ENCODE results near the gene ENOX2. TPM values are rescaled to one million over a fixed set of nuclear protein-coding genes. Genes with fewer than 3 reads are reported as not detected.
"Not testable (repeated sequence)": the region's sequence is repeated elsewhere in the genome, so short reads cannot be mapped to it uniquely, and the experiment has no call there.

Gene ENOX2
- total RNA-seq, 1 donor from 2014 or later: 12.7 TPM

DNA sequence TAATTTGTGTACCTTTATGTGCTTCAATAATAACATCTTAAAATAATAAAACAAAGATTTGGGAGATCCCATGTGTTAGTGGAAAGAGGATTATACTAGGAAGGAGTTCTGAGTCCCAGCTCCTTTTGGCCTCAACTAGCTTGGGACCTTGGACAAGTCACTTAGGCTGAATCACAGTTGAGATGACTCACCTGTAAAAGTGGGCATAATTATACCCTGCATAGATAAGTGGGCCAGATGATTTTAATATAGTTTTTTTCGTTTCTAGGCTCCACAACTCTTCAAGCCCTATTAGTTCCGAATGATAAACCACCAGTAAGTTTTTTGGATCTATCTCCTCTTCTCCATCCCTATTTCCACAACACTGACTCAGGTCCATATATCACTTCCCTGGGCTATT lies 131.8 kb downstream of the ENOX2 start:
- intact Hi-C loops (cut with micrococcal nuclease): no loop called here

DNA sequence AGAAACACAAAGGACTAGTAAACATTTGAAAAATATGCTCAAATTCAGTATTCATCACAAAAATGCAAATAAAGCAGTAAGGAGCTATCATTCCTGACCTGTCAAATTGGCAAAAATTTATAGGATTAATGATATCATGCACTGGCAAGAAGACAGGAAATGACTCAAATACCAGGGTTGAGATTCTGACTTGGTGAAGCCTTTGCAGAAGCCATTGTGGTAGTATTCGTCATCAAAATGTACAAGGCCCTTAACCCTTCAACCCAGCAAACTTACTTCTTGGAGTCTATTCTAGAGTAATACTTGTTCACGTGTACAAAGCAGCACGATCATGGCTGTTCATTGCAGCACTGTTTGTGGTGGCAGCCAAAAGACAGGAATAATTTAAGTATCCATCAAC lies 132.4 kb downstream of the ENOX2 start:
- intact Hi-C loops (cut with micrococcal nuclease): no loop called here

GRCh38 chrX:130769835-130770234 lies 133.2 kb downstream of the ENOX2 start:
- intact Hi-C loops (cut with micrococcal nuclease): no loop called here

DNA sequence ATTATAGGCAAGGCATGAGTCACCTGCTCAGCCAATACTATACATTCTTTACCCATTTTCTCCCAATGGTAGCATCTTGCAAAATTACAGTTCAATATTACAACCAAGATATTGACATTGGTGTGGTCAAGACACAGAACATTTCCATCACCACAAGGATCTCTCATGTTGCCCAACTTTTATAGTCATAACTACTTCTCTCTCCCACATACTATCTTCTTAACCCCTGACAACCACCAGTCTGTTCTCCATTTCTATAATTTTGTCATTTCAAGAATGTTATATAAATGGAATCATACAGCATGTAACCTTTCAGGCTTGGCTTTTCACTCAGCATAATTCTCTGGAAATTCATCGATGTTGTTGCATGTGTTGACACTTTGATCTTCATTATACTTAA lies 144.9 kb downstream of the ENOX2 start:
- intact Hi-C loops (cut with micrococcal nuclease): no loop called here

- intact Hi-C loops (cut with micrococcal nuclease): no loop called here
Observed at GRCh38 chrX:130756233-130756632, 146.8 kb downstream of the ENOX2 start.

DNA sequence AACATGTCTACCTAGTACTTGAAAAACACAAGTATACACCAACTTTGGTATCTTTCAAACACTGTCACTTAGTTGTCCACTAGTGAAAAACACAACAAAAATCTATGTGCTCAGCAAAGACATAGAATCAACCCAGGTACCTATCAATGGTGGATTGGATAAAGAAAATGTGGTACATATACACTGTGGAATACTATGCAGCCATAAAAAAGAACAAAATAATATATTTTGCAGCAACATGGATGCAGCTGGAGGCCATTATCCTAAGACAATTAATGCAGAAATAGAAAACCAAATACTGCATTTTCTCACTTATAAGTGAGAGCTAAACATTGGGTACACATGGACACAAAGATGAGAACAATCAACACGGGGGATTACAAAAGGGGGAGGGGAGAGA lies 148.7 kb downstream of the ENOX2 start:
- intact Hi-C loops (cut with micrococcal nuclease): no loop called here

DNA sequence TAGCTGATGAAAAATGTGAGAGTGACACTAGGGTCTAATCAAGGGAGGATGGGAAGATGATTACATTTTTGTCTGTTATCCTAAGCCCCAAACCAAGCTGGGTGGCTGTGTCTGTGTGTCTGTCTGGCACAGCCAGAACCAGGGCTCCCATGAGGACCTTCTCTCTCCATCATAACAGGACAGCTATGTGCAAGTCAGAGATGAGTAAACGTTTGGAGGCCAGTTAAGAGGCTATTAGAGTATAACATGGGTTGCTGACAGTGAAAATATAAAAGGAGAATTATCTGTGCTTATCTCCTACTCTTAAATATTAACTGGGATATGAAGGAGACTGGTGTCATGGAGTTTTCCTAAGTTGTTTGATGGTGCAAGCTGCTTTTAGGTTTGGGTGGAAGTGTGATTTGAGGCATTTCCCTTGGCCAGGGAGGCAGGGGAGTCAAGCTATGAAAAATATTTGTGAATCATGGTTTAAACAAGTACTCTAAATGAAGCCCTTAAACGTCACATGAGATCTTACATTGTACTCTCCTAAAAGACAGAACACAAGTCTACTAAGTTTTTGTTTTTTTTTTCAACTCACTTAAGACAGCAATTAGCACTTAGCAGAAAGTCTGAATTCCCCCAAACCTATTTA lies 156.2 kb downstream of the ENOX2 start:
- intact Hi-C loops (cut with micrococcal nuclease): no loop called here

DNA sequence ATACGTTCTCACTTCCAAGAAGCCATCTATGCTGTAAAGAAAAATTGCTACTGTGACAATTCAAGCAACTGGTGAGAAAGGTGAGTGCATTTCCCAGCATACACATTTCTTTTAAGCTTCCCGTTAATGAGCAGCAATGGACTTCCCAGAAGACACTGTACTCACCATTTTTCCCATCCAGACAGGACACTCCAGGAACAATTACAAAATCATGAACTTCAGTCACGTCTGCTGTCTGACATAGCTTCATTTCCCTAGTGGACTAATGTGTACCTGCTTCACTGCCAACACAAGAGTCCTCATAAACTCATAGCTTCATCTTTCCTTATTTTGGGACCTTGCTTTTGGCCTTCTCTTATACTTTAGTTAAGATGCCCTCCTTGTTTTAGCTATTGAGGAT lies 156.9 kb downstream of the ENOX2 start:
- intact Hi-C loops (cut with micrococcal nuclease): no loop called here

DNA sequence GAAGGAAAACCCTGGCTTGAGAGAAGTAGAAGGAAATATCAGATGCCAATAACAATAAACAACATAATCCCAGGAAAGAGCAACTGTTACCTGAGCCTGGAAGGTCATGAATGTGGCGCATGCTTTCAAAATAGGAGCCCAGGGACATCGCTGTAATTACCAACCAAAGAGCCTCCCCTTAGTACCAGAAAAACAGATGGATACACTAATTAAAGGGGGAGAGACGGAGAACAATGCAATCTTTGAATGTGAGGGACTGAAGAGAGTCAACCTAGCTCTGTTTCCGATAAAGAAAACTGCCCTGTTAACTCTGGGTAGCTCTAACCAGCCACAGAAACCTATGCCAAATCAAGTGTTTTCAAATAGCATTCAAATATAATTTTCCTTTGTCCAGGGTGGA lies 161.4 kb downstream of the ENOX2 start:
- intact Hi-C loops (cut with micrococcal nuclease): no loop called here

- intact Hi-C loops (cut with micrococcal nuclease): no loop called here
Observed at GRCh38 chrX:130741151-130741550, 161.9 kb downstream of the ENOX2 start.

- intact Hi-C loops (cut with micrococcal nuclease): no loop called here
Observed at GRCh38 chrX:130738638-130739195, 164.3 kb downstream of the ENOX2 start.

DNA sequence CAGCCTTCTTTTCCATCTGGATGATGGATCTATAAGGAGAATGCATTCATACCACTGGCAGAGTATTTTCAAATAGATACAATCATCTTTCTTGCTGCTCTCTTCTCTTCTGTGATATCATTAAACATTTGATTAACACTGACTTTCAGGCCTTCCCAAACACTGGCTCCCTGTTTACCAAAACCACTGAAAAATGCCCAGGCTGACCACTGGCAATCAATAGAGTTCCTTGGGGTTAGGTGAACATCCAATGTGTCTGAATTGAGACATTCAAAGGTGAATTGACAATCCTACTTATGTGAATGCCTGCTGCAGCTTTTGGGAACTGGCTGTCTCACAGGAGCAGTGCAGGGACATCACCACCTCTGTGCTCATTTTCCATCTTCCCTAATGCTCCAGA lies 168.3 kb downstream of the ENOX2 start:
- intact Hi-C loops (cut with micrococcal nuclease): no loop called here

GRCh38 chrX:130728208-130728607 lies 174.8 kb downstream of the ENOX2 start:
- intact Hi-C loops (cut with micrococcal nuclease): no loop called here

GRCh38 chrX:130726661-130727060 lies 176.3 kb downstream of the ENOX2 start:
- intact Hi-C loops (cut with micrococcal nuclease): no loop called here

- intact Hi-C loops (cut with micrococcal nuclease): no loop called here
Observed at GRCh38 chrX:130725519-130725918, 177.5 kb downstream of the ENOX2 start.

DNA sequence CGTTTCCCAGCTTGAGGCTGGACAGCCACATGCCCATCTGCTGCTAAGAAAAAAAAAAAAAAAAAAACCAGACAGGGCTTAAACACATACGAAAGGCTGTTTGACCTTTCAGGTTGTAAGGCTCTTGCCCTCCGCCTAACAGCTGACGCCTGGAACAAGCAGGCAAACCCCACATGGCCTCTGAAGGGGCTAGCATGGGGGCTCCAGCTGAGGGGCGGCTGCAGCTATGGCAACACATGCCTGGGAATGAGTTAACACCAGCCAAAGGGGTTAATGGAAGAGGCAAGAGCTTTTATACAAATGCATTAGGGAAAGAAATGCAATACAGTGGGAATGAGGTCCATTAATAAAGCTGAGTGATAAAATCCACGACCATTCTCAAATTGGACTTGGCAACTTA lies 183.6 kb downstream of the ENOX2 start:
- intact Hi-C loops (cut with micrococcal nuclease): no loop called here

- intact Hi-C loops (cut with micrococcal nuclease): no loop called here
Observed at GRCh38 chrX:130718137-130718536, 184.9 kb downstream of the ENOX2 start.

GRCh38 chrX:130716781-130717413 lies 186.1 kb downstream of the ENOX2 start:
- intact Hi-C loops (cut with micrococcal nuclease): no loop called here

DNA sequence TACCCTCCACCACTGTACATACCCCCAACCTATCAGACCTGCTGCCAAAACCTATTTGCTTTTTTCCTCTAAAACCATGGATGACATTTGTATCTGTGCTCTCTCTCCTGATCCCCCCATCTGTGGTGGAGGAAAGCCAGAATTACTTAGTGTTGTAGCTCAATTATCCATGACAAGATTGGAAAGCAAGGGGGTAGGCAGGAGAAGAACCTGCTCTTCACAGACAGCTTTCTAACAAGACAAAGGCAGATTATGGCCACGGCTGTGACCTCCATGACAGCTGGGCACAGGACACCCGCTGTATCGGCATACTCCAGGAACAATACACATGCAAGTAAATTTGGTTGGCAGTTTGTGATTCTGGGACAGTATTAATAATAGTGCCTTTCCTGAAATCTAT lies 186.7 kb downstream of the ENOX2 start:
- intact Hi-C loops (cut with micrococcal nuclease): no loop called here

DNA sequence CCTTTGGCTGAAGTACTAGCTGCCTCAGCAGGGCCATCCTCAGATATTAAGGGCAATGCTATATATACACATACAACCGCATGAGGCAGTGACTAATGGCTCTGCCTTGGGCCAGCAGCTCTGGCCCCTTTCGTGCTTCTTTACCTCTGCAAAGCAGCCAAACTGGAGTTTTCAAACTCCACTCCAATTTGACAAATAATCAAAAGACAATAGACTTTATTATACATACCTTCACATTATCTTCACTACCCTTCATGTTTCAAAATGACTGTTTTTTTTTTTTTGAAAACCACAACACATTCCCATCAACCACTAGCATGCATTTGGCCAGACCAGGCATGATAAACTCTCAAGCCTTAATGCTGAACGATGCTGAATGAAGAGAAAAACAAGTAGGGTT lies 187.7 kb downstream of the ENOX2 start:
- intact Hi-C loops (cut with micrococcal nuclease): no loop called here

DNA sequence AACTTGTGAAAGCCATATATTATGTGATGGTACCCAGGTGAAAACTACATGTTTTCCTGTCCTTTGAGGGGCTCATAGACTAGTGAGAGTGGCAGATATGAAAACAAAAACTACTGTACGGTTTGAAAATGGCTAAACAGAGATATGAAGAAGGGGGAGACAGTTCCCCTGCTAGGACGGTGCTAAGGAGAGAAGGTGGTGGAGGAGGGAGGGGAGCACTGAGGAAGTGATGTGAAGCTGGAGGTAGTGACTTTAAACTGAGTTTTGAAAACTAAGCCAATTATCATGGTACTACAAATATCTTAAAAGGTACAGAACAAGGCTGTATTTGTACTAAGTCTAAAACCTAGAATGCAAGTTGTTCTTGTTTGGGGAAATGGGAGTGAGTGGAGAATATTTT lies 188.3 kb downstream of the ENOX2 start:
- intact Hi-C loops (cut with micrococcal nuclease): no loop called here

GRCh38 chrX:130714135-130714534 lies 188.9 kb downstream of the ENOX2 start:
- intact Hi-C loops (cut with micrococcal nuclease): no loop called here

DNA sequence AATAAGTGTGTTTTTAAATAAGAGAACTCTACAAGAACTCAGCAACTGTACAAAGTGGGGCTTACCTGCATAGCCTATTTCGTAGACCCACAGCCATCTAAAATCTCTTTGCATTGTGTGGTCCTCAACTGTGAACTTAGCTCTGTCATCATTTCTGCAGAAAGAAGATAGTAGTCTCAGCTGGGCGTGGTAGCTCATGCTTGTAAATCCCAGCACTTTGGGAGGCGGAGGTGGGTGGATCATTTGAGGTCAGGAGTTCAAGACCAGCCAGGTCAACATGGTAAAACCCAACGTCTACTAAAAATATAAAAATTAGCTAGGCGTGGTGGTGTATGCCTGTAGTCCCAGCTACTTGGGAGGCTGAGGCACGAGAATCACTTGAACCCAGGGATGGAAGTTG lies 193.8 kb downstream of the ENOX2 start:
- intact Hi-C loops (cut with micrococcal nuclease): not testable (repeated sequence)
